ENCODE results near the gene UGT1A4.

- TF ChIP-seq GATA3 (IDR thresholded peaks at IDR 0.05; ENCODE audit: low read depth, low read length) = no peak
- TF ChIP-seq GATA2 (IDR thresholded peaks at IDR 0.05; ENCODE audit: low read depth, low read length) = no peak
Measured at GRCh38 chr2:233743464-233744259, 25.1 kb downstream of the UGT1A4 start.
